Measurements from ENCODE around the gene TEX54. TPM values are rescaled to one million over a fixed set of nuclear protein-coding genes. Genes with fewer than 3 reads are reported as not detected.

TEX54 gene
- total and polyA plus RNA-seq, 2 of the 13 experiments (the other 11 are each of a cell fraction or from before 2014, with no cell fraction given): not detected

DNA sequence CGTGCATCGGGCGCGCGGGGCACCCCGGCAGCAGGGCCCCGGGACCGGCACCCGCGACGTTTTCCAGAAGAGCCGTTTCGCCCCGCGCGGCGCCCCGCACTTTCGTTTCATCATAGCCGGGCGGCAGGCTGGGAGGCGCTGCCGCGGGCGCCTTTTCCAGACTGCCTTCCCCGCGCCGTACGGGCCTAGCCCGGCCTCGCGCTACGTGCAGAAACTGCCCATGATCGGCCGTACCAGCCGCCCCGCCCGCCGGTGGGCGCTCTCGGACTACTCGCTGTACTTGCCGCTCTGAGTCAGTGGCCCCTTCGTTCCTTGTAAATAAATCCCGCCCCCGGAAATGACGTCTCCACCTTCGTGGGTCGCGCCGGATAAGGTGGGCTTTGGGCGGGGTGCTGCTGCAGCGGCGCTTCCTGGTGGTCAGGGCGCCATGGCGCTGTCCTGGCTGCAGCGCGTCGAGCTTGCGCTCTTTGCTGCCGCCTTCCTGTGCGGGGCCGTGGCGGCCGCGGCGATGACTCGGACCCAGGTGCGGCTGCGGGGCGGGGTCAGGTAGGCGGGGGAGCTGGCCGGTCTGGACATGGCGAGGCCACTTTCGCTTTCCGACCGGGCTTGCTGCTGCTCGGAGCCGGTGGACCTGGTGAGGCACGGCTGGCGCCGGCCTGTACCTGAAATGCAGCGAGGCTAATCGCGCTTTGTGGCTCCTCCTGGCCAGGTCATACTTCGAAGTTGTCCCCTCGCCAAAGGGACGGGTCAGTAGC is 45.5 kb downstream of the TEX54 start, which contains the start of gene TMEM179B (continued):
- TF ChIP-seq, protein P1, sequence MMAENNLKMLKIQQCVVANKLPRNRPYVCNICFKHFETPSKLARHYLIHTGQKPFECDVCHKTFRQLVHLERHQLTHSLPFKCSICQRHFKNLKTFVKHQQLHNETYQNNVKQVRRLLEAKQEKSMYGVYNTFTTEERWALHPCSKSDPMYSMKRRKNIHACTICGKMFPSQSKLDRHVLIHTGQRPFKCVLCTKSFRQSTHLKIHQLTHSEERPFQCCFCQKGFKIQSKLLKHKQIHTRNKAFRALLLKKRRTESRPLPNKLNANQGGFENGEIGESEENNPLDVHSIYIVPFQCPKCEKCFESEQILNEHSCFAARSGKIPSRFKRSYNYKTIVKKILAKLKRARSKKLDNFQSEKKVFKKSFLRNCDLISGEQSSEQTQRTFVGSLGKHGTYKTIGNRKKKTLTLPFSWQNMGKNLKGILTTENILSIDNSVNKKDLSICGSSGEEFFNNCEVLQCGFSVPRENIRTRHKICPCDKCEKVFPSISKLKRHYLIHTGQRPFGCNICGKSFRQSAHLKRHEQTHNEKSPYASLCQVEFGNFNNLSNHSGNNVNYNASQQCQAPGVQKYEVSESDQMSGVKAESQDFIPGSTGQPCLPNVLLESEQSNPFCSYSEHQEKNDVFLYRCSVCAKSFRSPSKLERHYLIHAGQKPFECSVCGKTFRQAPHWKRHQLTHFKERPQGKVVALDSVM (CRISPR knock-in tag; IDR thresholded peaks at IDR 0.05): 0 out of 2 replicates have a peak, but pooled peaks have one; percentile 12
- TF ChIP-seq, protein P2, sequence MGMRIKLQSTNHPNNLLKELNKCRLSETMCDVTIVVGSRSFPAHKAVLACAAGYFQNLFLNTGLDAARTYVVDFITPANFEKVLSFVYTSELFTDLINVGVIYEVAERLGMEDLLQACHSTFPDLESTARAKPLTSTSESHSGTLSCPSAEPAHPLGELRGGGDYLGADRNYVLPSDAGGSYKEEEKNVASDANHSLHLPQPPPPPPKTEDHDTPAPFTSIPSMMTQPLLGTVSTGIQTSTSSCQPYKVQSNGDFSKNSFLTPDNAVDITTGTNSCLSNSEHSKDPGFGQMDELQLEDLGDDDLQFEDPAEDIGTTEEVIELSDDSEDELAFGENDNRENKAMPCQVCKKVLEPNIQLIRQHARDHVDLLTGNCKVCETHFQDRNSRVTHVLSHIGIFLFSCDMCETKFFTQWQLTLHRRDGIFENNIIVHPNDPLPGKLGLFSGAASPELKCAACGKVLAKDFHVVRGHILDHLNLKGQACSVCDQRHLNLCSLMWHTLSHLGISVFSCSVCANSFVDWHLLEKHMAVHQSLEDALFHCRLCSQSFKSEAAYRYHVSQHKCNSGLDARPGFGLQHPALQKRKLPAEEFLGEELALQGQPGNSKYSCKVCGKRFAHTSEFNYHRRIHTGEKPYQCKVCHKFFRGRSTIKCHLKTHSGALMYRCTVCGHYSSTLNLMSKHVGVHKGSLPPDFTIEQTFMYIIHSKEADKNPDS (CRISPR knock-in tag; IDR thresholded peaks at IDR 0.05): 0 out of 2 replicates have a peak, but pooled peaks have one; percentile 50
- TF ChIP-seq ZNF782 (CRISPR knock-in tag; IDR thresholded peaks at IDR 0.05; ENCODE audit: borderline replicate concordance): peak; percentile 83; the same call in 1 of the 2 replicates
- peak; percentile 42; the same call in 1 of the 2 replicates for TF ChIP-seq SMAD3 (CRISPR knock-in tag; IDR thresholded peaks at IDR 0.05)
- TF ChIP-seq ZKSCAN8 (CRISPR knock-in tag; IDR thresholded peaks at IDR 0.05; ENCODE audit: borderline replicate concordance): peak; percentile 77; the same call in 1 of the 2 replicates
- no peak for TF ChIP-seq CENPX (CRISPR knock-in tag; IDR thresholded peaks at IDR 0.05)
- no peak for TF ChIP-seq POLR2AphosphoS2 (IDR thresholded peaks at IDR 0.05; ENCODE audit: low read depth, low read length)
- peak; percentile 87 for TF ChIP-seq KMT2B (CRISPR knock-in tag; IDR thresholded peaks at IDR 0.05)
- no peak; the same call in 1 of the 2 replicates for TF ChIP-seq ZNF460 (CRISPR knock-in tag; IDR thresholded peaks at IDR 0.05; ENCODE audit: borderline replicate concordance)
- no peak for TF ChIP-seq CC2D1A (CRISPR knock-in tag; IDR thresholded peaks at IDR 0.05)
- peak; percentile 97 for TF ChIP-seq ZNF501 (CRISPR knock-in tag; IDR thresholded peaks at IDR 0.05)
- TF ChIP-seq HOXA7 (CRISPR knock-in tag; IDR thresholded peaks at IDR 0.05): no peak
- no peak for TF ChIP-seq NBN (conservative IDR thresholded peaks at IDR 0.05)
- no peak for TF ChIP-seq CBX2 (IDR thresholded peaks at IDR 0.05; ENCODE audit: low read depth, low read length)
- TF ChIP-seq CBX2 (CRISPR knock-in tag; IDR thresholded peaks at IDR 0.05; ENCODE audit: low read depth): no peak
- no peak for TF ChIP-seq U2AF1 (optimal IDR thresholded peaks at IDR 0.05; ENCODE audit: low read depth, low read length)
- 0 out of 2 replicates have a peak, but pooled peaks have one; percentile 37 for TF ChIP-seq PBX3 (CRISPR knock-in tag; IDR thresholded peaks at IDR 0.05; ENCODE audit: borderline replicate concordance)
- peak; percentile 59; the same call in 1 of the 2 replicates for TF ChIP-seq NKX3-1 (CRISPR knock-in tag; IDR thresholded peaks at IDR 0.05)
- no peak for TF ChIP-seq HNF4G (IDR thresholded peaks at IDR 0.05; ENCODE audit: borderline replicate concordance, low read depth, low read length)
- peak; percentile 14; the same call in 1 of the 2 replicates for TF ChIP-seq HNF4G (CRISPR knock-in tag; IDR thresholded peaks at IDR 0.05; ENCODE audit: borderline replicate concordance, low read depth)
